ENCODE data around the gene WARS2.

Gene WARS2

GRCh38 chr1:119007670-119008482 lies 132.6 kb downstream of the WARS2 start:
- TF ChIP-seq CTCF (IDR thresholded peaks at IDR 0.05; ENCODE audit: low read depth, low read length, missing control alignments), result no peak
- DNase-seq (ENCODE audit: low read depth), result no peak
- H3K4me3 ChIP-seq (ENCODE audit: low read depth, low read length), result no peak overlapping the region

- no peak overlapping the region for H3K4me3 ChIP-seq (ENCODE audit: low read depth, low read length)
- no peak for TF ChIP-seq CTCF (IDR thresholded peaks at IDR 0.05; ENCODE audit: low read depth, low read length, missing control alignments)
- DNase-seq (ENCODE audit: low read depth), result no peak
These were observed 133.1 kb downstream of the WARS2 start for GRCh38 chr1:119007339-119007669.

- TF ChIP-seq CTCF (IDR thresholded peaks at IDR 0.05; ENCODE audit: low read depth, low read length, missing control alignments), result no peak
- H3K4me3 ChIP-seq (ENCODE audit: low read depth, low read length), result no peak overlapping the region
- no peak for DNase-seq (ENCODE audit: low read depth)
These were observed 133.8 kb downstream of the WARS2 start for GRCh38 chr1:119006406-119007279.

- no peak for TF ChIP-seq CTCF (IDR thresholded peaks at IDR 0.05; ENCODE audit: low read depth, low read length, missing control alignments)
- H3K4me3 ChIP-seq (ENCODE audit: low read depth, low read length), result no peak overlapping the region
- DNase-seq (ENCODE audit: low read depth), result no peak
These were observed 134.6 kb downstream of the WARS2 start for GRCh38 chr1:119005724-119006405.

- no peak for DNase-seq (ENCODE audit: low read depth)
- no peak for TF ChIP-seq CTCF (IDR thresholded peaks at IDR 0.05; ENCODE audit: low read depth, low read length, missing control alignments)
- no peak overlapping the region for H3K4me3 ChIP-seq (ENCODE audit: low read depth, low read length)
These were observed 135.7 kb downstream of the WARS2 start for GRCh38 chr1:119004781-119005180.

- no peak overlapping the region for H3K4me3 ChIP-seq (ENCODE audit: low read depth, low read length)
- DNase-seq (ENCODE audit: low read depth), result no peak
- no peak for TF ChIP-seq CTCF (IDR thresholded peaks at IDR 0.05; ENCODE audit: low read depth, low read length, missing control alignments)
These were observed 136.3 kb downstream of the WARS2 start for GRCh38 chr1:119004129-119004527.

Data from GM12864 (cell line).